HG02981 (cell line): Measurements from ENCODE around the gene PSME2.
A peak's percentile ranks its signal among the peaks of the same experiment; 100 is the strongest.

Source experiments
- ATAC-seq: cut with Tn5 transposase; IDR thresholded peaks from one replicate; pipeline ENCODE4 v1.9.1; 2021; ENCODE audit warnings: mild to moderate bottlenecking, moderate library complexity; ENCODE audit not compliant: unreplicated experiment

PSME2 gene

DNA sequence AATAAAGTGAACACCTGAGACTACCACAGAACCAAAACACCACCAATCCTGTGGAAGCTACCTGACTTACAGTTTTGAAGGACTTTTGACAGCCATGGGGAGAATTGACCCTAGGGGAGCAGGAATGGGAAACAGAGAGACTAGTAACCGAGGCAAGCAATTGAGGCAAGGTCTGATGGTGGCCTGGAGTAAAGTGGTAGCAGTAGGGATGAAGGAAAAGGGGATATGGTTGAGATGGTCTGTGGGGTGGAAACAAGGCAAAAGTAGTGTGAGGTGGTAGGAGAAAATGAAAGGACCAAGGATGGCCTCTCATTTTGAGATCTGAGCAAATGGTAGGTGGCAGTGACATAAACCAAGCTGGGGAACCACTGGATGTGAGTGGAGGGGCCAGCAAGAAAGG, 10.4 kb upstream of the PSME2 start:
- no peak for ATAC-seq

DNA sequence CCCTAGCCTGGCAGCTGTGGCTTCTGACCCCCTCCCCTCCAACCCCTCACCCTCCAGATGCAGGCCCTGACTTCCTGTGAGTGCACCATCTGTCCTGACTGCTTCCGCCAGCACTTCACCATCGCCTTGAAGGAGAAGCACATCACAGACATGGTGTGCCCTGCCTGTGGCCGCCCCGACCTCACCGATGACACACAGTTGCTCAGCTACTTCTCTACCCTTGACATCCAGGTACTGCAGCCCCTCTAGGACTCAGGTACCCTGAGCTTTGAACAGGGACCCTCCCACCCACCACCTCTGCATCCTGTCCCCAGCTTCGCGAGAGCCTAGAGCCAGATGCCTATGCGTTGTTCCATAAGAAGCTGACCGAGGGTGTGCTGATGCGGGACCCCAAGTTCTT, 8.7 kb upstream of the PSME2 start:
- no peak for ATAC-seq

DNA sequence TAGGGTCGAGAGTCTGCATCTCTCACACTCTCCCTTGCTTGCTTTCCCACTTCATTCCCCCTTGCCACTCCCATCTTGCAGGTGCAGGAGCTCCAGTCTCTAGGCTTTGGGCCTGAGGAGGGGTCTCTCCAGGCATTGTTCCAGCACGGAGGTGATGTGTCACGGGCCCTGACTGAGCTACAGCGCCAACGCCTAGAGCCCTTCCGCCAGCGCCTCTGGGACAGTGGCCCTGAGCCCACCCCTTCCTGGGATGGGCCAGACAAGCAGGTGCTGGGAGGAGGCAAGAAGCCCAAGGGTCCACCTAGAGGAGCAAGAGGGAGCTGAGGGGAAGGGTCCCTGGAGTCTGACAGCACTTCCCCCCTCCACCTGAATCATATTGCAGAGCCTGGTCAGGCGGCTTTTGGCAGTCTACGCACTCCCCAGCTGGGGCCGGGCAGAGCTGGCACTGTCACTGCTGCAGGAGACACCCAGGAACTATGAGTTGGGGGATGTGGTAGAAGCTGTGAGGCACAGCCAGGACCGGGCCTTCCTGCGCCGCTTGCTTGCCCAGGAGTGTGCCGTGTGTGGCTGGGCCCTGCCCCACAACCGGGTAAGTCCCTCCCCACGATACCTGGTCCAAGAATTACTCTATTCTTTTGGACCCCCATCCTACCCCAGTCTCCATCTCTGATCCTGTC, 5.1 kb upstream of the PSME2 start:
- ATAC-seq, result no peak

DNA sequence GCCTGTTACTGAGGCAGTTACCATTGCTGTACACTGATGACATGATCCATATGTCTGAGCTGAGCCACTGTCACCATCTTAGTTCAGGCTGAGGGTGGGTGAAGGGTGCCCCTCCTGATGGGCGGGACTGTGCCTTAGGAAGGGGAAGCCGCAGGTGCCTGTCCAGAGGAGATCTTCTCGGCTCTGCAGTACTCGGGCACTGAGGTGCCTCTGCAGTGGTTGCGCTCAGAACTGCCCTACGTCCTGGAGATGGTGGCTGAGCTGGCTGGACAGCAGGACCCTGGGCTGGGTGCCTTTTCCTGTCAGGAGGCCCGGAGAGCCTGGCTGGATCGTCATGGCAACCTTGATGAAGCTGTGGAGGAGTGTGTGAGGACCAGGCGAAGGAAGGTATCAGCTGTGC, 4.6 kb upstream of the PSME2 start:
- no peak for ATAC-seq

DNA sequence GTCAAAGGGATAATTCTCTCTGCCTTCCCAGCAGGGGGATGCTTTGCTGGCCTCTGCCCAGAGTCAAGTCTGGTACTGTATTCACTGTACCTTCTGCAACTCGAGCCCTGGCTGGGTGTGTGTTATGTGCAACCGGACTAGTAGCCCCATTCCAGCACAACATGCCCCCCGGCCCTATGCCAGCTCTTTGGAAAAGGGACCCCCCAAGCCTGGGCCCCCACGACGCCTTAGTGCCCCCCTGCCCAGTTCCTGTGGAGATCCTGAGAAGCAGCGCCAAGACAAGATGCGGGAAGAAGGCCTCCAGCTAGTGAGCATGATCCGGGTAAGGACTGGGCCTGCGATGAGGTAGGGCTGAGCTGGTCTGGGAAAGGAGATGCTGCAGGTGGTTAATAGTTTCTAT, 4.2 kb upstream of the PSME2 start:
- ATAC-seq, result no peak

DNA sequence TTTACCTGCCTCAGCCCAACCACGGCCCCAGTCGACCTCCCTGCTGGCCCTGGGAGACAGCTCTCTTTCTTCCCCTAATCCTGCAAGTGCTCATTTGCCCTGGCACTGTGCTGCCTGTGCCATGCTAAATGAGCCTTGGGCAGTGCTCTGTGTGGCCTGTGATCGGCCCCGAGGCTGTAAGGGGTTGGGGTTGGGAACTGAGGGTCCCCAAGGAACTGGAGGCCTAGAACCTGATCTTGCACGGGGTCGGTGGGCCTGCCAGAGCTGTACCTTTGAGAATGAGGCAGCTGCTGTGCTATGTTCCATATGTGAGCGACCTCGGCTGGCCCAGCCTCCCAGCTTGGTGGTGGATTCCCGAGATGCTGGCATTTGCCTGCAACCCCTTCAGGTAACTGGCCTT, 3.7 kb upstream of the PSME2 start:
- ATAC-seq, result no peak

DNA sequence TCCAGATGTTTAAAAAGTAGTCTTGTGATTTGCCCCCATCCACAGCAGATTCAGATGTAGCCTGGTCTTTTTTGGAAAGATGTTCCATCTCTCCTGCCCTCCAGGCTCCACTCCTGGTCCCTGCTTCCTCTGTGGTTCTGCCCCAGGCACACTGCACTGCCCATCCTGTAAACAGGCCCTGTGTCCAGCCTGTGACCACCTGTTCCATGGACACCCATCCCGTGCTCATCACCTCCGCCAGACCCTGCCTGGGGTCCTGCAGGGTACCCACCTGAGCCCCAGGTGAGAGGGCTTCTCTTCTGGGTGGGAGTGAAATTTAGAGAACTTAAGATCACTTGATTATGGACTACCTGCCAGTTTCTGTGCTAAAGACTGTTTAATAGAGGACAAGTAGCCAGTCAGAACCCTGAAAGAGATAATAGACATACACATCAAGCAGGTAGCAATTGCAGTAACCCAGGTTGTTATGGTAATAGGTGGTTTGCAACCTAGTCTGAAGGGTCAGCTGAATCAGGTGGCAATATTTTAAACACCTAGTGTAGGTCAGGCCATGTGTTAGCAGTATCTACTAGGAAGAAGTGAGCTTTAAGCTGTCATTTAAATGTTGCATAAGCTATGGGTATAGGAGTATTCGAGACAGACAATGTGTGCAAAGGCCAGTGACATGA, 3.0 kb upstream of the PSME2 start:
- no peak for ATAC-seq

DNA sequence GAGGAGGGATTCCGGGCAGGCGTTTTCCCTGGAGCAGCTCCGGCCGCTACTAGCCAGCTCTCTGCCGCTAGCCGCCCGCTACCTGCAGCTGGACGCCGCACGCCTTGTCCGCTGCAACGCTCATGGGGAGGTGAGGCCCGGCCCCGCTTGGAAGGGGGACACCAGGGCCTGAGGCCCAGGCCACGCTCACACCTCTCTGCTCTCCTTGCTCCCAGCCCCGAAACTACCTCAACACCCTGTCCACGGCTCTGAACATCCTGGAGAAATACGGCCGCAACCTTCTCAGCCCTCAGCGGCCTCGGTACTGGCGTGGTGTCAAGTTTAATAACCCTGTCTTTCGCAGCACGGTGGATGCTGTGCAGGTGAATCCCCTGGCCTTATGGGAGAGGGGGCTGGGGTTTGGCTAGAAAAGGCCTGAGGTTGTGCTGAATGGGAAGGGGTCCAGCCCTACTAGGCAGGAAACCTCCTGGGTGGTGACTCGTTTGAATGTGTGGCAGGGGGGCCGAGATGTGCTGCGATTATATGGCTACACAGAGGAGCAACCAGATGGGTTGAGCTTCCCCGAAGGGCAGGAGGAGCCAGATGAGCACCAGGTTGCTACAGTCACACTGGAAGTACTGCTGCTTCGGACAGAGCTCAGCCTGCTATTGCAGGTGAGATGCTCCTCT, 1.5 kb upstream of the PSME2 start:
- ATAC-seq, result no peak

DNA sequence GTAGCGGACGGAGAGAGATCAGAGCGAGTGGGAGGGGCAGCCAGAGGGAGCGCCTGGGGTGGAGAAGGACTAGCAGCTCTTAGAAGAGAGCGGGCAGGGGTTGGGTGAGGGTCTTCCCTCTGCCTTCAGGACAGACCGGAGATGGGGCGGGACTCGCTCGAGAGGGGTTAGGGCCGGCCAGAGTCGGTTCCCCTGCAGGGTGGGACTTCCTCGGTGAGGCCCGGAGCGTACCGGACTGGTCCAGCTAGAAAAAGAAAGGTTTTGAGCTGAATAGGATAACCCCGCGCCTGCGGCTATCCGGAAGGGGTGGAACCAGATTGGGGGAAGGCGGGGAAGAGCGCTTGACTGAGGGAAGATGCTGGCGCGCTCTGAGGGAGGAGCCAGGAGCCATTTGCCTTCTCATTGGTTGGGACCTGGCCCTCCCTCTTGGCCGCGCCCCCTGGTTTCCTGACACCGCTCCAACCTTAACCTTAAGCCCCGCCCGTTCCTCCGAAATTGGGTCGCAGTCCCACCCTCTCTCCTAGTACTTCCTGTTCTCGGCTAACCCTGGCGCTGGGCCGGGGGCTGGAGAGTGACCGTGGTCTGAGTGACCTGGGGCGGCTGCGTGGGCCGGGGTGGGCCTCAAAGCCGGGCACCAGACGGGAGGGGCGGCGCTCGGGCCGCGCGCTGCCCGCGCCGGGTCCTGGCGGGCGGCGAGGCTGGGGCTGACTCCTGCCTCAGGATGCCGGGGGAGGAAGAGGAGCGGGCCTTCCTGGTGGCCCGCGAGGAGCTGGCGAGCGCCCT, 759 bp upstream of the PSME2 start, which contains the start of gene RNF31:
Gene RNF31, plus strand, starts transcription at position 521 of the 783 bp plus-strand sequence. Its CDS starts 201 bp downstream, at position 722.
- peak; percentile 83 for ATAC-seq

DNA sequence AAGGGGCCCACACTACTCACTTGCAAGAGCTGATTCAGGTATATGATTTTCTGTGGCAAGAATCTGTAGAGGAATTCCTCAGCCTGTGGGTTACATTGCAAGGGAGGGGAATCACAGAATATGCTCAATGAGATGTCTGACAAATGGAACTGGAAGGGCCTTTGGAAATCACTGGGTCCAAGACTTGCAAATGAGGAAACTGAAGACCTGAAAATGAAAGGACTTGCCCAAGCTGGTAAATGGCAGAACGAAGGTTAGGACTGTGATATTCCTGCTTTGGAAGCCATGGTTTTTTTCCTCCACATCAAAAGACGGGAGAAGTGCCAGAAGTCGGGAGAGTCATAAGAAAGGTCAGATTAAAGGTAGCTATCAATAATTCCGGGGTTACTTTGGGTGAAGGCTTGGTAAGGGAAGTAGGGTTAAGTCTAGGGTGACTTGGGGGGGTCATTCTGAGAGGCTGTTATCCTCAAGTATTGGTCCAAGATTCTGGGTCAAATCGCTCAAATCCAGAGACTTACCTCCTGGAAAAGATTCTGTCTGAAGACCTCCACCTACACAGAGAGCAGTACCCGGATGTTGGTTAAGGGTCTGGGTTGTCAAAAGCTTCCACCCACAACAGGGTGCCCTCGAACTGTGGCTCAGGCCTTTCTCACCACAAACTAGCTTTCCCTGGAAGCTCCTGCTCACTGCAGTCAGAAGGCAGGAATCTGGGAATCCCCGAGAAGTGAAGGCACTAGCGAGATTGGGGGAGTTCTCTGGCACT, 539 bp downstream of the PSME2 start:
- no peak for ATAC-seq

DNA sequence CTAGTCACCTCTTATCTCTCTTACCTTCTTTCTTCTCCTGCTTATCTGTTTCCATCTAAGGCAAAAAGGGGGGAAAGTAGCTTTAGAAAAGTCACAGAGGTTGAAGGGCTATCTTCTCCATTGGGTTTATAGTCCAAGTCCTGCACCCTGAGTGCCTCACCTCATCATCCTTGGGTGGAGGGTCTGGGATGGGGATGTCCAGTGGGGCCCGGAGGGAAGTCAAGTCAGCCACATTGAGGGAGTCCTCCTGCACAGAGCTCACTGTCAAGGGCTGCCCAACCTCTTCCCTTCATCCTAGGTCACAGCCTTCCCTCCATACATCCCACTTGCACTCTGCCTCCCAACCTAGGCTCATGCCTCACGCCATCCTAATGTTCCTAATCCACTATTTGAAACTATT, 1.2 kb downstream of the PSME2 start:
- ATAC-seq, result no peak

DNA sequence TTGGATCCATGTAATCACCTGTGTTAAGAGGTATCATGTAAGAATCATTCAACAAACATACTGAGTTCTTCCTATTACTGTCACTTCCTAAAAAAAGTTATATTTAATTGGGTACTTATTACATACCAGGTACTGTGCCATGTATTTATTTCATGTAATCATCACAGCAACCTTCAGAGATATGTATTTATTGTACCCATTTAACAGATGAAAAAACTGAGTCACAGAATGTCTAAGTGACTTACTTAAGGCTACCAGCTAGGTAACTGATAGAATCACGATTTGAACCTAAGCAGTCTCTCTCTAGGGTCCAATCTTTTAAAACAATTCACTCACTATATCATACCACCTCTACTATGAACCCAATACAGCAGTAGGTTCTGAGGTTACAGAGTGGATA, 2.0 kb downstream of the PSME2 start:
- no peak for ATAC-seq

DNA sequence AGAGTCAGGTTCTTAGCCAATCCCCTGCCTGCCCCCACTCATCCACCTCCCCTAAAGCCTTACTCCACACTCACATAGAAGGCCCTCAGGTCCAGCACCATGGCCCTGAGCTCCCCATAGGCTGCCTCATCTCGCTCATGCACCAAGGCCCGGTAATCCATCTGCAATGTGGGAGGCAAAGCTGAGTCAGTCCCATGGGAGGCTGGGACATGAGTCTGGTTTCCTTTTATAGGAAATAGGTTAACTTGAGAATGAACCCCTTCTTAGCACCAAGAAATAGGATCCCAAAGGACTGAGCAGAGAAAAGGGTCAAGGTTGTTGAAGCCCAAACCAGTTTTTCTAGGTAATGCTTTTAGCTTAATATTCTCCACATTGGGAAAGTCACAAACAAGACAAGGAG, 2.9 kb downstream of the PSME2 start:
- ATAC-seq, result no peak

DNA sequence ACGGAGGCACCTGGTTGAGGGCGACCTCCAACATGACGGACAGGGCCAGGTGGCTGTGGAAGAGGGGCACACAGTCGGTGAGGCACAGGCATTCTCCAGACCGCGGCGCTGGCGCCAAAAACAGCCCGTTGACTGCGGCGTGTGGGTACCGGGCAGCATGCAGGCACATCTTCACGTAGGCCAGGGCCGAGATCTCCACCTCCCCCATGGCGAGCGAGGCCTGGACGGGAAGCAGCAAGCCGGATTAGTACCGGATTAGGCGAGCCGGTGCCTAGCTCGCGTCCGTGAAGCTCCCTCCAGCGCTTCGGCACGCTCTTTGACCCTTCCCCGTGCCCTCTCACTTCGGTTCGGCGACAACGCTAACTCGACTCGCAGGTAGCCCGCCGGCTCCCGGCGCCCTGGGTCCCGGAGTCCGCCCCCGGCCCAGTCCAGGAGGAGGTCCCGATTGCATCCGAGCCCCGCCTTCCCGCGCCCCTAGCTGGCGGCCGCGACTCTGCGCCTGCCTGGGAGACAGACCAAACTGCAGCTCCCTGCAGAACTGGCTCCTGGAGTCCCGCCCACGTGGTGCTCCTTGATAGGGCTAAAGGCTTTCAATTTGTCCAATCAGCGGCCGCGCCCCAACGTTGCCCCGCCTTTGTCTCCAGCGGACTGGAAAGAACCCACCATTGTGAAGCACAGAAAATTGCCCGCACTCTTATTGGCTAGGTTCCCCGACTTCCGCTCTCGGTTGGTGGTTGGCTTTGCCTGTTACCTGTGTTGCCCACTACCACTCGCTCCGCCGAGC, 5.1 kb downstream of the PSME2 start, which contains the start of gene EMC9:
Gene EMC9, minus strand, starts transcription at position 495 of the 784 bp plus-strand sequence. Its CDS starts 287 bp downstream, at position 208.
- ATAC-seq, result peak; percentile 85

DNA sequence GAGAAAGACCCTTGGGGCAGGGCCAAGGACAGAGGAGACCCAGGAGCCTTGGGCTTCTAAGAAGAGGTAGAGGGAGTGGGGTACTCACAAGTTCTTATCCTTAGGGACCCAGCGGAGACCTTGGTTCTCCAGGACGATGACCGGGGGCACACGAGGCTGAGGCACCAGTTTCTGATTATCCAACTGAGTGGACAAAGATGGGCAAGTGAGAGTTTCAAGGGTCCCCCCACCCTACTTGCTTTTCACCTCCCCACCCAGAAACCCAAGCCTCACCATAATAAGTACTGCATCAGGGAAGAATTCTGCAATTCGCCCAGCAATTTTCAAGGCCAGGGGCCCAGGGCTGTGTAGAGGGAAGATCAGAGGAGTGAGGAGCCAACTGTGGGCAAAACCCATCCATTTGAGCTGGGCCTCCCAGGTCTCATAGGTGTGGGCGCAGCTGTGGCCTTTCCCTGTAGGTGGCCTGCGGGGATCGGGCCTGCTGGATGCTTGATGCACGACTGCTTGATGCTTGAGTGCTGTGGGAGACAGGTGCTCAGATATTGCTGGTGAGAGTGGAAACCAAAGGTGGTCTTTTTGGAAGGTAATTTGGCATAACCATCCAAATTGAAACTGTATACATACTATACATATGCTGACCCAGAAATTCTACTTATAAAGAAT, 7.0 kb downstream of the PSME2 start:
- no peak for ATAC-seq

DNA sequence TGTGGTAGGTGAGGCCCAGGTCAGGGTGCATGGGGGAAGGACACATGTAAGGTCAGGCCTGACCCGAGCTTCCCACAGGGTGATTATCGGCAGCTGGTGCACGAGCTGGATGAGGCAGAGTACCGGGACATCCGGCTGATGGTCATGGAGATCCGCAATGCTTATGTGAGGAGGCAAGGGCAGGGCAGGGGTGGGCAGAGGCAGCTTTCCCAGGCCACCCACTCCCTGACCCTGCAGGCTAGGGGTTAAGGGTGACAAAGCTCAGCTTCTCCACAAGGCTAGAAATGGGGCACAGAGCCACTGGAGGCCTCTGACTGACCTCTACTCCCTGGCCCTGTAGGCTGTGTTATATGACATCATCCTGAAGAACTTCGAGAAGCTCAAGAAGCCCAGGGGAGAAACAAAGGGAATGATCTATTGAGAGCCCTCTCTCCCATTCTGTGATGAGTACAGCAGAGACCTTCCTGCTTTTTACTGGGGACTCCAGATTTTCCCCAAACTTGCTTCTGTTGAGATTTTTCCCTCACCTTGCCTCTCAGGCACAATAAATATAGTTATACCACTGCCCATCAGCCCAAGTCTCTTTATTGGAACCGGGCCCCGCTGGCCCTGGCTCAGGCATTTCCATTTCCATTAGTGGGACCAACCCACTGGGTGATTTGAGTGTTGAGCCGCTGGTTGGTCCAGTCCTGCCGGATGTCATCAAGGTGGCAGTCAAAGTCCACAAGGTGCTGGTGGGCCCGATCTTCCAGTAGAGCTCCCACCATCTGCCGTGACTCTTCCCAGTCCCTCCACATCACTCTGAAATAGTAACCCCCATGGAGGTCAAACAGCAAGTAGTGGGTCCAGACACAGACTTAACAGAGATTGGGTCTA, 7.8 kb downstream of the PSME2 start:
- no peak for ATAC-seq

DNA sequence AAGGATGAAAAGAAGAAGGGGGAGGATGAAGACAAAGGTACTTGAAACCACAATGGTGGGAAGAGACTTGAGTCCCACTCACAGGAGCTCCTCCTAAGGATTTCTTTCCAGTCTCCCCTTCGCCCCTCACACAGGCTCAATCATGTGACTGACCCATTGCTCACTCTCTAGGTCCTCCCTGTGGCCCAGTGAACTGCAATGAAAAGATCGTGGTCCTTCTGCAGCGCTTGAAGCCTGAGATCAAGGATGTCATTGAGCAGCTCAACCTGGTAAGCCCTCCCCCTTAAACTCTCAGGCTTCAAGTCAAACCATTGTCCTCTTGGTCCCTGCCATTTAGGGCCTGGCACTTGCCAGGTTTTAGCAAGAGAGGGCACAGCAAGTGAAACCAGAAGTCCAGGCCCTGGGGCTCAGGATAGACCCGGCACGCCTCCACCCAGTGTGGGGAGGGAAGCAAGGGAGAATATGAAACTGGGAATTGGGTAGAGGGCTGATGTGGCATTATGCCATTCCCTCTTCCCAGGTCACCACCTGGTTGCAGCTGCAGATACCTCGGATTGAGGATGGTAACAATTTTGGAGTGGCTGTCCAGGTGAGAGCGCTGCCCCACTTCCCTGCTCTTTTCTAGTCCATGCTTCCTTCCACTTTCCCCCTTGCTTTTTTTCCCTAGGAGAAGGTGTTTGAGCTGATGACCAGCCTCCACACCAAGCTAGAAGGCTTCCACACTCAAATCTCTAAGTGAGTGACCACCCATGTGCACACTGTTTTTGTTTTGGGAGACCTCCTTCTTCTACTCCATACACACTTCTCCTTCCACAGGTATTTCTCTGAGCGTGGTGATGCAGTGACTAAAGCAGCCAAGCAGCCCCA, 8.6 kb downstream of the PSME2 start:
- no peak for ATAC-seq
